Urinary bladder (tissue), 4 donors: ENCODE results near the gene ELAVL2. TPM values are rescaled to one million over a fixed set of nuclear protein-coding genes. Genes with fewer than 3 reads are reported as not detected.

Experiments
- DNase-seq: peaks from one replicate; pipeline ENCODE4 v3.0.0-alpha.2; 2015; ENCODE audit errors: extremely low spot score
- H3K27ac ChIP-seq: one replicate; pipeline ENCODE4 v1.5.1; 2013; ENCODE audit warnings: low read depth, mild to moderate bottlenecking, moderate library complexity
- H3K36me3 ChIP-seq: one replicate; pipeline ENCODE4 v1.6.1; 2013; ENCODE audit warnings: mild to moderate bottlenecking, moderate library complexity; ENCODE audit not compliant: insufficient read depth
- H3K4me1 ChIP-seq: one replicate; pipeline ENCODE4 v1.6.1; 2013; ENCODE audit warnings: mild to moderate bottlenecking, moderate library complexity; ENCODE audit not compliant: insufficient read depth
- H3K4me3 ChIP-seq: one replicate; pipeline ENCODE4 v1.5.1; 2013; ENCODE audit warnings: low read depth, low read length
- WGBS: extraction: QIAGEN DNeasy Blood & Tissue Kit; methylation state at CpG from one replicate; pipeline ENCODE4 v1.1.7; 2013; 5-methylcytosine and 5-hydroxymethylcytosine counted together
- polyA plus RNA-seq: library from polyadenylated mRNA; stranded (reverse); fragments of 200-250 nt; gene quantifications from one replicate; pipeline ENCODE4 v1.2.3, GENCODE V29; 2013
- total RNA-seq: library from RNA; depleted of rRNA; stranded (reverse); fragments of >200 nt; gene quantifications from one replicate; pipeline ENCODE4 v1.2.3, GENCODE V29; 2014
- donor health status: healthy with polysubstance abuse.
- donor health status: healthy.

The ELAVL2 gene
- total and polyA plus RNA-seq, 2 donors = 0.54 to 14.8 TPM

DNA sequence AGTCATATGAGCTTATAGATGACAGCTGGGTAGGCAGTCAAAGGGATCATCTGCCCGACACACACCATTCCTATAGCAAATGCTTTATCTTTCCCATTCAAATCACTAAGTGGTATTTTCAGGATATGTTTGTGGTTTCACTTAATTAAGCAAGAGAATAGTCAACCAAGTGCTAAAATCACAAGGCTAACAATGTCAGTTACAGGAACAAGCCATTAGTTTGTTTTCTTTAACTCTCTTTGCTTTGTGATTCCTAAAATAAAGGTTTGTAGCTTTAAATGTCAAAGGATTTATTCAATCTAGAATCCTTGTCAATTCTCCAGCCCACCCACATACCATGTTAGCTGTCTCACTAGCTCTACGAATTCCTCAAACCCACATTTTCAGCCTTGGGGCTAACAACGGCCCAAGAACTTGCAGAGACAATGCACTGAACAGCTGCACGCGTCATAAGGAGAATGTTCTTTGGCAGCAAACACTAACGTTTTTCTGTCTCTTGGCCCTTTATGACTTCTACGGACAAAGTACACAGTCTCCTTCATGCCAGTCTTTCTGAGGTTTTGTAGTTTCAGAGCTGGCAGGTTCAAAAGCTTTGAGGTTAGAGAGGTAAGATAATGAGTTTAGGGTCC lies 56.6 kb downstream of the ELAVL2 start:
- no peak overlapping the region for H3K27ac ChIP-seq
- H3K4me3 ChIP-seq = no peak overlapping the region
- DNase-seq = no peak
- H3K36me3 ChIP-seq = no peaks in the 10 kb centered on the region
- 75% methylated on average over 7 of the region's 7 CpGs for WGBS
- H3K4me1 ChIP-seq = no peaks in the 10 kb centered on the region

GRCh38 chr9:23768861-23769260 lies 57.2 kb downstream of the ELAVL2 start:
- Histone ChIP-seq H3K36me3 (no peaks in the 10 kb centered on the region), H3K4me1 (no peaks in the 10 kb centered on the region), H3K27ac (no peak overlapping the region), H3K4me3 (no peak overlapping the region)
- no peak for DNase-seq
- WGBS = 64% methylated on average over 2 of the region's 2 CpGs

DNA sequence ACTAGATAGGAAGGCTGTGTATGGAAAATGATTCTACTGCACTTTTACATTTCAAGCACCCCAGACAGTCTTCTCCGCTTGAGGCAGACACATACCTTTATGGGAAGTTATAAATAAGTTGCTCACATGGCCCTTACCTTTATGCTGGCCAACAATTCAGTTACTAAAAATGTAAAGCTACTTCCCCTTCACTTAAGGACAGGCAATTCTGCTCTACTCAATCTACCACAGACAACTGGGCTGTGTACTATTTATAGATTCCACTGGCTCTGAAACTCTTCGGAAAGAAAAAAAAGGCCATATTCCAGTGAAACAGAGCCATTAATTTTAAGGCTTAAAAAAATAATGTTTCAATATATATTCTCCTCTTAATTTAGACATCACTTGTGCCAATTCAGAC lies 59.4 kb downstream of the ELAVL2 start:
- no peaks in the 10 kb centered on the region for H3K36me3 ChIP-seq
- 46% methylated on average over 2 of the region's 2 CpGs for WGBS

GRCh38 chr9:23765561-23765960 lies 60.5 kb downstream of the ELAVL2 start:
- 85% methylated on average over 6 of the region's 6 CpGs for WGBS
- Histone ChIP-seq H3K36me3 (no peaks in the 10 kb centered on the region), H3K27ac (no peak overlapping the region), H3K4me1 (no peaks in the 10 kb centered on the region), H3K4me3 (no peak overlapping the region)
- no peak for DNase-seq

More for the DNA sequence above, 59.4 kb downstream of the ELAVL2 start:
- Histone ChIP-seq H3K4me1 (no peaks in the 10 kb centered on the region), H3K4me3 (no peak overlapping the region), H3K27ac (no peak overlapping the region)
- no peak for DNase-seq

- no peak overlapping the region for H3K27ac ChIP-seq
- no peaks in the 10 kb centered on the region for H3K36me3 ChIP-seq
- no peak for DNase-seq
- 78% methylated on average over 3 of the region's 3 CpGs for WGBS
- H3K4me3 ChIP-seq = no peak overlapping the region
- no peaks in the 10 kb centered on the region for H3K4me1 ChIP-seq
Observed at GRCh38 chr9:23764219-23764618, 61.8 kb downstream of the ELAVL2 start.

DNA sequence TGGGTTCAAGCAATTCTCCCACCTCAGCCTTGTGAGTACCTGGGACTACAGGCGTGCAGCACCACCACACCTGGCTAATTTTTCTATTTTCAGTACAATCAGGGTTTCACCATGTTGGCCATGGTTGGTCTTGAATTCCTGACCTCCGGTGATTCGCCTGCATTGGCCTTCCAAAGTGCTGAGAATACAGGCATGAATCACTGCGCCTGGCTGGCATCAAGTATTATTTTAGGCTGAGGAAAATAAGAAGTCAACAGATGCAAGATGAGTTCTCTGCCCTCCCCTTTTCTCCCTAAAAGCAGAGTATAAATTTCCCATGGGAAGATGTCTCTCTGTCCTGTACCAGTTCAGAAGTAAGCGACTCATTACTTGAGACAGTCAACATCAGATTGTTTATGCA lies 71.5 kb downstream of the ELAVL2 start:
- Histone ChIP-seq H3K4me1 (no peaks in the 10 kb centered on the region), H3K36me3 (no peaks in the 10 kb centered on the region), H3K27ac (no peak overlapping the region), H3K4me3 (no peak overlapping the region)
- 92% methylated on average over 5 of the region's 5 CpGs for WGBS
- no peak for DNase-seq

GRCh38 chr9:23752859-23753258 lies 73.2 kb downstream of the ELAVL2 start:
- Histone ChIP-seq H3K36me3 (no peaks in the 10 kb centered on the region), H3K4me1 (no peaks in the 10 kb centered on the region), H3K27ac (no peak overlapping the region), H3K4me3 (no peak overlapping the region)
- DNase-seq = no peak
- WGBS = 58% methylated on average over 4 of the region's 4 CpGs

- no peaks in the 10 kb centered on the region for H3K36me3 ChIP-seq
- DNase-seq = no peak
- 87% methylated on average over 4 of the region's 4 CpGs for WGBS
- H3K4me1 ChIP-seq = no peaks in the 10 kb centered on the region
- no peak overlapping the region for H3K27ac ChIP-seq
- H3K4me3 ChIP-seq = no peak overlapping the region
Observed at GRCh38 chr9:23751633-23752032, 74.4 kb downstream of the ELAVL2 start.

DNA sequence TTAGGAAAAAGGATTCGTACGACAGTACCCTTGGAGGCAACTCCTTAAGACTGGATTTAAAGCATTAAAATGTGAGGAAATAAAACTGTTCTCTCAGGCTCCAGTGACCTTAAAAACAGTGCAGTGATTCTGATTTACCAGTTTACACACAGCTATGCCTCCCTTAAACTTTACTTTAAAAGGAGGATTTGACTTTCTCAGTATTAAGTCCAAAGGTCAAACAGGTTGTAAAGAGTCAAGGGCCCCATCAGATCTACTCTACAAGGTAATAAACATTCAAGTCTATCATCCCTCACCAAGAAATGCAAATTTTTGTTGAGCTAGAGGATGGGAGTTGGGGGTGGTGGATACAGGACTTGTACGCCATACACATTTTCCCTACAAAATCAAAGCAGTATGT lies 75.2 kb downstream of the ELAVL2 start:
- Histone ChIP-seq H3K27ac (no peak overlapping the region), H3K4me3 (no peak overlapping the region), H3K36me3 (no peaks in the 10 kb centered on the region), H3K4me1 (no peaks in the 10 kb centered on the region)
- 82% methylated on average over 3 of the region's 3 CpGs for WGBS
- no peak for DNase-seq

DNA sequence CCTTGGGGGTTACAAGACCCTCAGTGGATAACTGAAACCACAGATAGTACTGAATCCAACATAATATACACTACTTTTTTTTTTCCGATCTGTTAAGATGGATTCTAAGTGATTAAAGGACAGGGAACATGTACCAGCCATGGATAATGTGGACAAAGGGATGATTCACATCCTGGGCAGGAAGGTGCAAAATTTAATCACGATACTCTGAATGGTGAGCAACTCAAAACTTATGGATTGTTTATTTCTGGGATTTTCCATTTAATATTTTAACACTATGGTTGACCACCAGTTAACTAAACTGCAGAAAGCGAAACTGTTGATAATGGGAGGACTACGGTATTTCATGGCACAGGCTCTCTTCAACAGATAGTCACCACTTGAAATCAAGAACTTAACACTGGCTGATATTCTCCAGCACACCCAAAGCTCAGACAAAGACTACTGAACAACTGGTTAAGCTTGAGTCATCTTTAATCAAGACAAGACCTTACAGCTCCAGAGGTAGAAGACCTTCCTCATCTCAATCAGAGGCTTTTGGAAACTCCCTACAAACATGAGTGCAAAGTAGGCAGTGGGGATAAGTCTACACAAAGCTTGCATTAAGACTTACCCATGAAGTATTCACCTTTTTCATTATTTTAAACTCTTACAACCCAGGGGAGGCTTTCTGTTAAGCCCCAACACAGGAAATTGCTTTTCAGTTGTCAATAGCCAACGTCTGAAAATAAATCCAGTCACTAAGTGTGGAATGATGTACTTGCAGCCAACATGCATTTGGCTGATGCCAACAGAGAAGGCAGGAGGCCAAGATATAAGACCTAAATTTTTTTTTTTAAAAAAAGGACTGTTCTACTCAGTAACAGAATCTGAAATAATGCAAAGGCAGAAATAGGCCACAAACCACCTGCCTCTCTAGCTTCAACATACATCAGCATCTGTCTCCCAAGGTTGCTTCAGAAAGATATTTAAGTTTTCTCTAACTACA lies 78.7 kb downstream of the ELAVL2 start:
- DNase-seq = no peak
- WGBS = 79% methylated on average over 5 of the region's 5 CpGs
- no peaks in the 10 kb centered on the region for H3K4me1 ChIP-seq

GRCh38 chr9:23746317-23746716 lies 79.7 kb downstream of the ELAVL2 start:
- no peak overlapping the region for H3K4me3 ChIP-seq
- no peak for DNase-seq
- no peaks in the 10 kb centered on the region for H3K4me1 ChIP-seq
- 52% methylated on average over 2 of the region's 2 CpGs for WGBS
- no peak overlapping the region for H3K27ac ChIP-seq
- H3K36me3 ChIP-seq = no peaks in the 10 kb centered on the region

More for the DNA sequence above, 78.7 kb downstream of the ELAVL2 start:
- H3K27ac ChIP-seq = no peak overlapping the region
- H3K36me3 ChIP-seq = no peaks in the 10 kb centered on the region
- H3K4me3 ChIP-seq = no peak overlapping the region

DNA sequence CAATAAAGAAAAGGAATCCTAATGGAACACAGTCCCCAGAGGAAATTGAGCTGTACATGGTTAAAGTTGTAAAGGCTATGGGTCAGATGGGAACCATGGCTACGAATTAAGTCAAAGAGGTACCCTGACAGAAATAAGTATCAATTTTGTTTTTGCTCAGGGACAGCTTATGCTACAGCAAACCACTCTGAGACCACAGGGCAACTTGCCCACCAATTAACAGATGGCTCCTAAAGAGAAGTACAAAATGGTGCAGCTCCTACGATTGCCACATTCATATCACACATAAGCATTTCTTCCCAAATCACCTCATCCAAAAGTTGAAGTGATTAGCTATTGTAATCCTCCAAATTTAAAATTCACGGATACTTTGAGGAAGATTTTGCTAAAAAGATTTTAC lies 83.0 kb downstream of the ELAVL2 start:
- Histone ChIP-seq H3K4me3 (no peak overlapping the region), H3K27ac (no peak overlapping the region), H3K36me3 (no peaks in the 10 kb centered on the region), H3K4me1 (no peaks in the 10 kb centered on the region)
- 85% methylated on average over 3 of the region's 3 CpGs for WGBS
- DNase-seq = no peak

GRCh38 chr9:23741351-23741750 lies 84.7 kb downstream of the ELAVL2 start:
- Histone ChIP-seq H3K27ac (no peak overlapping the region), H3K4me3 (no peak overlapping the region), H3K4me1 (no peaks in the 10 kb centered on the region), H3K36me3 (no peaks in the 10 kb centered on the region)
- no peak for DNase-seq
- 19% methylated on average over 1 of the region's 1 CpG for WGBS

- no peak overlapping the region for H3K27ac ChIP-seq
- H3K36me3 ChIP-seq = no peaks in the 10 kb centered on the region
- H3K4me1 ChIP-seq = no peaks in the 10 kb centered on the region
- DNase-seq = no peak
- WGBS = 69% methylated on average over 2 of the region's 2 CpGs
- H3K4me3 ChIP-seq = no peak overlapping the region
Observed at GRCh38 chr9:23740531-23740930, 85.5 kb downstream of the ELAVL2 start.
